ENCODE results near the gene RAB31. TPM values are rescaled to one million over a fixed set of nuclear protein-coding genes. Genes with fewer than 3 reads are reported as not detected.

The RAB31 gene
- polyA plus RNA-seq, 1 of the 3 experiments (the other 2 are of a cell fraction) = 23.0 TPM

DNA sequence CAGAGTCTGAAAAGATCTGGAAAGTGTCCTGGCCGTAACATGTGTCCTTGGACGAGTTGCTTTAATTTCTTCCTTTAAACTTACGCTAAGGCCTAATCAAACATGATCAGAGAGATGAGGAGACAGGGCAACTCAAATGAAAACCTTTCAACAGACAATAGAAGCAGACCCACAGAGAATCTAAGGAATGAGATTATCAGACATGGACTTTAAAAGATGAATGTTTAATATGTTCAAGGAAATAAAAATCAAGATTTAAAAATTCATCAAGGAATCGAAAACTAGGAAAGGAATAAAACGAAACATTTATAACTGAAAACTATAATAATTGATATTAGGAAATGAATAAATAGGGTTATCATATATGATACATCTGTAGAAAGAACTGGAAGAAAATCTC is 55.1 kb downstream of the RAB31 start:
- POLR2A ChIA-PET = no interaction called here

DNA sequence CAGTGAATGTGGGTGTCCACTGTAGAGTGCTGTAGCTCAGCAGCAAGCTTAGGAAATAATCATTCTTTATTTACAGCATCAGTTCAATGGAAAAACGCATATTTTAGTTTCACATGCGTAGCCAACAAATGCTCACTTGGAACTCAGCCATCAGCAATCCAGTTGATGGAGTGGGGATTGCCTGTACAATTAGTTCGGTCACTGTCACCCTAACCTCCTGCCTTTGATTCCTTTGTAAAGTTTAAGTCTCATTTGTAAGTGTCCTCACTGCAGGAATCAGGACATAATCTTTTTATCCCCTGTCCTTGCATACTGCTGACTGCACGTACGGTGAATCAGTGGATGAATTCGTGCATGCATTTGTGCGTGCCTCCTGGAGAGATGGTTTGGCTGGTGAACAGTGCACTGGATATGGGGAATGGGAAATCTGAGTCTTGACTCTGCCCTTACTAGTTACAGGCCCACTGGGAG is 55.9 kb downstream of the RAB31 start:
- peaks cover 31% of the 10 kb centered on the region; the same call in 1 of the 2 replicates for H3K79me2 ChIP-seq (ENCODE audit: insufficient read depth)
- H3K27ac ChIP-seq (ENCODE audit: low read depth in 2 of 2, low read length in 1 of 2) = no peak overlapping the region
- no peaks in the 10 kb centered on the region for H3K4me1 ChIP-seq (ENCODE audit: control insufficient read depth in 1 of 2, insufficient read depth in 2 of 2, low read depth in 1 of 2, low read length in 1 of 2)
- no peaks in the 10 kb centered on the region for H3K9me3 ChIP-seq
- H3K4me3 ChIP-seq (ENCODE audit: low read depth in 2 of 2, low read length in 1 of 2) = no peak overlapping the region
- no peak for DNase-seq
- H3K36me3 ChIP-seq (replicated peaks in 1 of 2; ENCODE audit: control insufficient read depth in 1 of 2, insufficient read depth in 2 of 2, low read length in 1 of 2) = no peaks in the 10 kb centered on the region
- H3K9me2 ChIP-seq = no peaks in the 10 kb centered on the region
- TF ChIP-seq, protein P1, sequence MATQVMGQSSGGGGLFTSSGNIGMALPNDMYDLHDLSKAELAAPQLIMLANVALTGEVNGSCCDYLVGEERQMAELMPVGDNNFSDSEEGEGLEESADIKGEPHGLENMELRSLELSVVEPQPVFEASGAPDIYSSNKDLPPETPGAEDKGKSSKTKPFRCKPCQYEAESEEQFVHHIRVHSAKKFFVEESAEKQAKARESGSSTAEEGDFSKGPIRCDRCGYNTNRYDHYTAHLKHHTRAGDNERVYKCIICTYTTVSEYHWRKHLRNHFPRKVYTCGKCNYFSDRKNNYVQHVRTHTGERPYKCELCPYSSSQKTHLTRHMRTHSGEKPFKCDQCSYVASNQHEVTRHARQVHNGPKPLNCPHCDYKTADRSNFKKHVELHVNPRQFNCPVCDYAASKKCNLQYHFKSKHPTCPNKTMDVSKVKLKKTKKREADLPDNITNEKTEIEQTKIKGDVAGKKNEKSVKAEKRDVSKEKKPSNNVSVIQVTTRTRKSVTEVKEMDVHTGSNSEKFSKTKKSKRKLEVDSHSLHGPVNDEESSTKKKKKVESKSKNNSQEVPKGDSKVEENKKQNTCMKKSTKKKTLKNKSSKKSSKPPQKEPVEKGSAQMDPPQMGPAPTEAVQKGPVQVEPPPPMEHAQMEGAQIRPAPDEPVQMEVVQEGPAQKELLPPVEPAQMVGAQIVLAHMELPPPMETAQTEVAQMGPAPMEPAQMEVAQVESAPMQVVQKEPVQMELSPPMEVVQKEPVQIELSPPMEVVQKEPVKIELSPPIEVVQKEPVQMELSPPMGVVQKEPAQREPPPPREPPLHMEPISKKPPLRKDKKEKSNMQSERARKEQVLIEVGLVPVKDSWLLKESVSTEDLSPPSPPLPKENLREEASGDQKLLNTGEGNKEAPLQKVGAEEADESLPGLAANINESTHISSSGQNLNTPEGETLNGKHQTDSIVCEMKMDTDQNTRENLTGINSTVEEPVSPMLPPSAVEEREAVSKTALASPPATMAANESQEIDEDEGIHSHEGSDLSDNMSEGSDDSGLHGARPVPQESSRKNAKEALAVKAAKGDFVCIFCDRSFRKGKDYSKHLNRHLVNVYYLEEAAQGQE (IDR thresholded peaks at IDR 0.05; ENCODE audit: low read depth, low read length) = no peak
- TF ChIP-seq NFIC (IDR thresholded peaks at IDR 0.05; ENCODE audit: borderline replicate concordance) (no peak), CHD2 (IDR thresholded peaks at IDR 0.05; ENCODE audit: low read length, partially characterized antibody) (no peak)
- no peak overlapping the region for H2AFZ ChIP-seq (ENCODE audit: low read depth)
- H3F3A ChIP-seq (replicated peaks; ENCODE audit: insufficient read depth) = no peaks in the 10 kb centered on the region
- H4K20me1 ChIP-seq (ENCODE audit: insufficient read depth) = no peaks in the 10 kb centered on the region
- WGBS (ENCODE audit: low lambda C conversion rate) = 83% methylated on average over 7 of the region's 7 CpGs
- CTCF ChIA-PET = interaction anchor here (0.9 kb wide), 1 partner anchor 28 kb away, joined by 3 read pairs; no protein-coding TSS in a partner anchor
- POLR2A ChIA-PET = no interaction called here
- H3K4me2 ChIP-seq = no peak overlapping the region
- no peaks in the 10 kb centered on the region for H3K27me3 ChIP-seq (ENCODE audit: insufficient read depth)
- H3K9ac ChIP-seq = no peak overlapping the region

More for the DNA sequence above, 55.1 kb downstream of the RAB31 start:
- 94% methylated on average over 5 of the region's 5 CpGs for WGBS (ENCODE audit: low lambda C conversion rate)
- Histone ChIP-seq H3K9ac (no peak overlapping the region), H3K9me2 (no peaks in the 10 kb centered on the region), H3K4me1 (ENCODE audit: control insufficient read depth in 1 of 2, insufficient read depth in 2 of 2, low read depth in 1 of 2, low read length in 1 of 2) (no peaks in the 10 kb centered on the region; a peak in 1 of 4 replicates), H3K27me3 (ENCODE audit: insufficient read depth) (no peaks in the 10 kb centered on the region), H3K27ac (ENCODE audit: low read depth in 2 of 2, low read length in 1 of 2) (no peak overlapping the region), H3F3A (replicated peaks; ENCODE audit: insufficient read depth) (no peaks in the 10 kb centered on the region), H3K4me3 (ENCODE audit: low read depth in 2 of 2, low read length in 1 of 2) (no peak overlapping the region), H3K79me2 (ENCODE audit: insufficient read depth) (peaks cover 31% of the 10 kb centered on the region; the same call in 1 of the 2 replicates), H3K4me2 (no peak overlapping the region), H3K9me3 (no peaks in the 10 kb centered on the region), H2AFZ (ENCODE audit: low read depth) (no peak overlapping the region), H4K20me1 (ENCODE audit: insufficient read depth) (no peaks in the 10 kb centered on the region), H3K36me3 (replicated peaks in 1 of 2; ENCODE audit: control insufficient read depth in 1 of 2, insufficient read depth in 2 of 2, low read length in 1 of 2) (no peaks in the 10 kb centered on the region)
- DNase-seq = no peak
- TF ChIP-seq ELF1 (IDR thresholded peaks at IDR 0.05) (no peak), MXI1 (IDR thresholded peaks at IDR 0.05; ENCODE audit: low read depth, low read length) (no peak), POLR2AphosphoS5 (IDR thresholded peaks at IDR 0.05; ENCODE audit: low read depth, low read length) (no peak), EZH2phosphoT487 (IDR thresholded peaks at IDR 0.05; ENCODE audit: borderline replicate concordance, low read depth) (no peak), TCF12 (IDR thresholded peaks at IDR 0.05) (no peak), RCOR1 (IDR thresholded peaks at IDR 0.05; ENCODE audit: low read length) (no peak), JUND (IDR thresholded peaks at IDR 0.05) (no peak), FOXM1 (IDR thresholded peaks at IDR 0.05; ENCODE audit: low read depth) (no peak), RFX5 (IDR thresholded peaks at IDR 0.05; ENCODE audit: low read length) (no peak), RAD21 (IDR thresholded peaks at IDR 0.05; ENCODE audit: low read length) (no peak)
- TF ChIP-seq, protein P2, sequence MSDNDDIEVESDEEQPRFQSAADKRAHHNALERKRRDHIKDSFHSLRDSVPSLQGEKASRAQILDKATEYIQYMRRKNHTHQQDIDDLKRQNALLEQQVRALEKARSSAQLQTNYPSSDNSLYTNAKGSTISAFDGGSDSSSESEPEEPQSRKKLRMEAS (IDR thresholded peaks at IDR 0.05; ENCODE audit: low read depth) = no peak
- TF ChIP-seq, protein P3, sequence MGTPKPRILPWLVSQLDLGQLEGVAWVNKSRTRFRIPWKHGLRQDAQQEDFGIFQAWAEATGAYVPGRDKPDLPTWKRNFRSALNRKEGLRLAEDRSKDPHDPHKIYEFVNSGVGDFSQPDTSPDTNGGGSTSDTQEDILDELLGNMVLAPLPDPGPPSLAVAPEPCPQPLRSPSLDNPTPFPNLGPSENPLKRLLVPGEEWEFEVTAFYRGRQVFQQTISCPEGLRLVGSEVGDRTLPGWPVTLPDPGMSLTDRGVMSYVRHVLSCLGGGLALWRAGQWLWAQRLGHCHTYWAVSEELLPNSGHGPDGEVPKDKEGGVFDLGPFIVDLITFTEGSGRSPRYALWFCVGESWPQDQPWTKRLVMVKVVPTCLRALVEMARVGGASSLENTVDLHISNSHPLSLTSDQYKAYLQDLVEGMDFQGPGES (IDR thresholded peaks at IDR 0.05; ENCODE audit: low read depth, low read length) = no peak
- TF ChIP-seq, protein P1 (IDR thresholded peaks at IDR 0.05; ENCODE audit: low read depth, low read length) = no peak
- CTCF ChIA-PET = interaction anchor here (0.9 kb wide), 2 partner anchors 29 to 187 kb away, joined by 3 read pairs; no protein-coding TSS in a partner anchor

All from SK-N-SH (cell line).